GM12878 (cell line): ENCODE data around the gene IMMT. TPM values are rescaled to one million over a fixed set of nuclear protein-coding genes. Genes with fewer than 3 reads are reported as not detected.

Experiments used
- ATAC-seq: fragments of 200-7000 bp; cut with Tn5 transposase; 3 replicates; pipeline ENCODE4 v1.9.1; 2020; ENCODE audit warnings: mild to moderate bottlenecking, moderate library complexity
- BruUV-seq: library from RNA; stranded (reverse); fragments of 400-500 nt; replicated peaks from 2 replicates; lab custom pipeline; 2021; lab: Mats Ljungman, UMichigan
- CTCF ChIA-PET: fragments of 300-600 bp; sonication (Branson Sonifier 250); formaldehyde crosslinking; extraction: SDS; loops from one replicate; lab custom pipeline; 2021; ENCODE audit warnings: inconsistent platforms; lab: Yijun Ruan, JAX
- POLR2A ChIA-PET: fragments of 350-600 bp; formaldehyde crosslinking; extraction: SDS; loops from one replicate; lab custom pipeline; 2021; ENCODE audit warnings: inconsistent platforms; lab: Charles Lee
- RAD21 ChIA-PET: fragments of 300-600 bp; sonication (Branson Sonifier 250); formaldehyde crosslinking; loops from one replicate; lab custom pipeline; 2023; ENCODE audit warnings: antibody characterized with exemption; ENCODE audit not compliant: unreplicated experiment; lab: Charles Lee
- SMC1A ChIA-PET: fragments of 300-600 bp; sonication (Branson Sonifier 250); formaldehyde crosslinking; loops from one replicate; lab custom pipeline; 2023; ENCODE audit not compliant: unreplicated experiment, uncharacterized antibody; lab: Charles Lee
- DNase-seq: peaks from one replicate; pipeline ENCODE4 v3.0.0-alpha.2; 2011; ENCODE audit warnings: low read depth, low spot score
- FAIRE-seq: peaks from 3 replicates; lab custom pipeline; 2011; peaks lifted over from hg19 to GRCh38; lab: Jason Lieb, UNC
- H2AFZ ChIP-seq: 2 replicates; pipeline ENCODE4 v1.6.0; 2011; ENCODE audit warnings: low read depth, low read length, control low read depth; ENCODE audit not compliant: control insufficient read depth
- H3K27ac ChIP-seq: 2 replicates; pipeline ENCODE4 v1.5.1; 2011; ENCODE audit warnings: control low read depth; ENCODE audit not compliant: control insufficient read depth, insufficient read depth
- H3K27me3 ChIP-seq, 2 experiments: replicated peaks in 1 of 2; 2 replicates each; pipeline versions ENCODE4 v1.6.0 to v1.6.1; 2011; ENCODE audit warnings: low read length in 1 of 2; ENCODE audit not compliant: control insufficient read depth in 2 of 2, insufficient read depth in 2 of 2
- H3K36me3 ChIP-seq, 2 experiments: 2 replicates each; pipeline ENCODE4 v1.5.1; 2011; ENCODE audit warnings: low read length in 1 of 2; ENCODE audit not compliant: control insufficient read depth in 2 of 2, insufficient read depth in 2 of 2
- H3K4me1 ChIP-seq: 2 replicates; pipeline ENCODE4 v1.6.1; 2011; ENCODE audit warnings: mild to moderate bottlenecking, low read length, moderate library complexity, mixed read lengths; ENCODE audit not compliant: control insufficient read depth, insufficient read depth
- H3K4me2 ChIP-seq: 2 replicates; pipeline ENCODE4 v1.6.0; 2011; ENCODE audit warnings: control low read depth; ENCODE audit not compliant: control insufficient read depth, insufficient read depth
- H3K4me3 ChIP-seq: fragments of 200-600 bp; sonication (generic); 2 replicates; pipeline ENCODE4 v1.5.1; 2016
- H3K79me2 ChIP-seq: 2 replicates; pipeline ENCODE4 v1.6.0; 2011; ENCODE audit warnings: low read length; ENCODE audit not compliant: control insufficient read depth, insufficient read depth
- H3K9ac ChIP-seq: 2 replicates; pipeline ENCODE4 v1.8.0; 2011; ENCODE audit warnings: low read length, control low read depth, mixed read lengths; ENCODE audit not compliant: control insufficient read depth, insufficient read depth
- H3K9me3 ChIP-seq: replicated peaks from 3 replicates; pipeline ENCODE4 v1.5.1; 2011; ENCODE audit warnings: mild to moderate bottlenecking, low read length; ENCODE audit not compliant: control insufficient read depth, insufficient read depth
- H4K20me1 ChIP-seq: 2 replicates; pipeline ENCODE4 v1.6.0; 2011; ENCODE audit not compliant: control insufficient read depth, insufficient read depth
- ATF2 ChIP-seq: IDR thresholded peaks from 2 replicates; pipeline ENCODE4 v1.6.1; 2012; ENCODE audit warnings: low read length, inconsistent platforms
- BACH1 ChIP-seq: fragments of 450-650 bp; IDR thresholded peaks from 2 replicates; pipeline ENCODE4 v1.6.1; 2017; ENCODE audit warnings: mild to moderate bottlenecking, borderline replicate concordance
- BRCA1 ChIP-seq: IDR thresholded peaks from 2 replicates; pipeline ENCODE4 v1.6.1; 2011; ENCODE audit warnings: low read depth, low read length, improper control_type of control experiment
- CREB1 ChIP-seq: IDR thresholded peaks from 2 replicates; pipeline ENCODE4 v1.6.1; 2012; ENCODE audit warnings: low read depth, mild to moderate bottlenecking, inconsistent platforms
- GABPA ChIP-seq: IDR thresholded peaks from 2 replicates; pipeline ENCODE4 v1.6.1; 2014; ENCODE audit warnings: antibody characterized with exemption, low read depth, mild to moderate bottlenecking, inconsistent platforms
- IRF4 ChIP-seq: IDR thresholded peaks from 2 replicates; pipeline ENCODE4 v1.6.1; 2011; ENCODE audit warnings: low read depth, low read length
- JUND ChIP-seq: IDR thresholded peaks from 2 replicates; pipeline ENCODE4 v1.6.1; 2012; ENCODE audit warnings: low read depth, mild to moderate bottlenecking, low read length, improper control_type of control experiment, moderate library complexity
- MXI1 ChIP-seq: fragments of 150-350 bp; IDR thresholded peaks from 2 replicates; pipeline ENCODE4 v1.6.1; 2011; ENCODE audit warnings: low read depth, mild to moderate bottlenecking, inconsistent platforms, low read length, improper control_type of control experiment
- NR2C2 ChIP-seq: IDR thresholded peaks from 2 replicates; pipeline ENCODE4 v1.6.1; 2011; ENCODE audit warnings: borderline replicate concordance, low read depth; ENCODE audit not compliant: control insufficient read depth, insufficient read length
- NR2F1 ChIP-seq: fragments of 450-650 bp; conservative IDR thresholded peaks from 2 replicates; pipeline ENCODE4 v1.6.1; 2017; ENCODE audit warnings: mild to moderate bottlenecking
- NRF1 ChIP-seq: conservative IDR thresholded peaks from 2 replicates; pipeline ENCODE4 v1.6.1; 2011; ENCODE audit warnings: mild to moderate bottlenecking, low read depth, low read length, improper control_type of control experiment
- RAD21 ChIP-seq: IDR thresholded peaks from 2 replicates; pipeline ENCODE4 v1.6.1; 2011; ENCODE audit warnings: mild to moderate bottlenecking, low read depth, low read length, moderate library complexity; ENCODE audit not compliant: insufficient read depth
- RFX5 ChIP-seq: IDR thresholded peaks from 2 replicates; pipeline ENCODE4 v1.6.1; 2011; ENCODE audit warnings: low read depth, low read length, improper control_type of control experiment
- ZNF207 ChIP-seq: fragments of 450-650 bp; IDR thresholded peaks from 2 replicates; pipeline ENCODE4 v1.6.1; 2014; ENCODE audit warnings: antibody characterized with exemption, mild to moderate bottlenecking, borderline replicate concordance
- WGBS: methylation state at CpG from one replicate; pipeline ENCODE4 v1.1.6; 2016; ENCODE audit warnings: low lambda C conversion rate; ENCODE audit not compliant: insufficient replicate concordance, insufficient coverage; ENCODE audit errors: missing lambda C conversion rate; 5-methylcytosine and 5-hydroxymethylcytosine counted together
- in situ Hi-C: fragments of 300-500 bp; cut with MboI; formaldehyde crosslinking; loops from 9 replicates; pipeline ENCODE4 v1.14.3; 2018; ENCODE audit warnings: mixed read lengths
- intact Hi-C: fragments of 100-400 bp; cut with micrococcal nuclease; formaldehyde crosslinking; loops from one replicate; pipeline ENCODE4 v1.14.2; 2022; ENCODE audit not compliant: unreplicated experiment
- polyA plus RNA-seq, 11 experiments: library from polyadenylated mRNA; depleted of rRNA in 4 of 11; unstranded in 6 of 11; stranded (reverse) in 5 of 11; fragments of >200 nt; fragmentation: Nextera tagmentation in 4 of 11; fragmentation: Illumina TruSeq in 1 of 11; extraction: Ambion mirVana in 4 of 11; extraction: Trizol in 1 of 11; gene quantifications; 1 replicate in 1 of 11; 2 replicates in 10 of 11; pipeline versions ENCODE4 v1.2.1 to v1.2.3, GENCODE V29; 2011 to 2016; ENCODE audit warnings: inconsistent platforms in 2 of 11, missing spikeins in 2 of 11, low read depth in 1 of 11
- total RNA-seq, 4 experiments: library from RNA; depleted of rRNA in 3 of 4; stranded (reverse); fragments of >200 nt in 3 of 4; fragmentation: Illumina TruSeq in 1 of 4; extraction: Trizol in 1 of 4; gene quantifications; 2 replicates each; pipeline versions ENCODE4 v1.2.1 to v1.2.3, GENCODE V29; 2013 to 2021
- TF ChIP-seq, protein P1 (sequence below): fragments of 450-650 bp; IDR thresholded peaks from 2 replicates; pipeline ENCODE4 v1.6.1; 2016; ENCODE audit warnings: mild to moderate bottlenecking

Gene IMMT
- total and polyA plus RNA-seq, 10 of the 15 experiments (the other 5 are each of a cell fraction or from before 2014, with no cell fraction given), result 78.4 to 149 (median 98.7) TPM

DNA sequence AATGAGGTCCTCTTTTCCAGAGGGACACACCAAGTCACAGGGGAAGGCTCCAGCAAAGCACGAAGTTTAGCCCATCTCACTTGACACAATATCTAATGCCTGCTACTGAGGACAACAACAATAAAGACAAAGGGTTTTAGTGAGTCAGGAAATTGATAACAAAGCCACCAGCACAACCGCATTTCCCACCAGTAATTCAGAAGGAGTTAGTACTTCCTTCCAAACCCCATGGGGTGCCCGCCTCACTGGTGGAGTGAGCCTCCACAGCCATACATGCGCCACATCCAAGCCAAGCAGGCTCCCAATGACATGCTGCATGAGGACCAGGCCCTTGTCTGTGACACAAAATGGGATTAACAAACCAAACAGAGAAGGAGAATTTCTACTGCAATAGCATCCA, 44.1 kb upstream of the IMMT start:
- no peak for FAIRE-seq
- no peak overlapping the region for H3K4me3 ChIP-seq
- H3K9me3 ChIP-seq, result no peaks in the 10 kb centered on the region
- no peak overlapping the region for H3K27ac ChIP-seq
- ChIA-PET SMC1A (no interaction called here), RAD21 (no interaction called here), POLR2A (no interaction called here), CTCF (no interaction called here)
- H3K9ac ChIP-seq, result no peak overlapping the region
- H3K27me3 ChIP-seq, result no peaks in the 10 kb centered on the region
- 96% methylated on average over 4 of the region's 4 CpGs for WGBS
- no peak for TF ChIP-seq JUND
- TF ChIP-seq NRF1, result no peak
- TF ChIP-seq, protein P1, sequence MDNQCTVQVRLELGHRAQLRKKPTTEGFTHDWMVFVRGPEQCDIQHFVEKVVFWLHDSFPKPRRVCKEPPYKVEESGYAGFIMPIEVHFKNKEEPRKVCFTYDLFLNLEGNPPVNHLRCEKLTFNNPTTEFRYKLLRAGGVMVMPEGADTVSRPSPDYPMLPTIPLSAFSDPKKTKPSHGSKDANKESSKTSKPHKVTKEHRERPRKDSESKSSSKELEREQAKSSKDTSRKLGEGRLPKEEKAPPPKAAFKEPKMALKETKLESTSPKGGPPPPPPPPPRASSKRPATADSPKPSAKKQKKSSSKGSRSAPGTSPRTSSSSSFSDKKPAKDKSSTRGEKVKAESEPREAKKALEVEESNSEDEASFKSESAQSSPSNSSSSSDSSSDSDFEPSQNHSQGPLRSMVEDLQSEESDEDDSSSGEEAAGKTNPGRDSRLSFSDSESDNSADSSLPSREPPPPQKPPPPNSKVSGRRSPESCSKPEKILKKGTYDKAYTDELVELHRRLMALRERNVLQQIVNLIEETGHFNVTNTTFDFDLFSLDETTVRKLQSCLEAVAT, result no peak
- no peak for TF ChIP-seq ATF2
- TF ChIP-seq GABPA, result no peak
- no peak for TF ChIP-seq RFX5
- no peak for TF ChIP-seq MXI1
- no peak for TF ChIP-seq NR2F1
- TF ChIP-seq IRF4, result no peak
- TF ChIP-seq NR2C2, result no peak
- no peak for TF ChIP-seq CREB1
- no peak for TF ChIP-seq BRCA1
- no peak for TF ChIP-seq RAD21
- no peak for TF ChIP-seq BACH1
- TF ChIP-seq ZNF207, result no peak
- no peak for DNase-seq
- no peak overlapping the region for H3K4me2 ChIP-seq
- no peaks in the 10 kb centered on the region for H3K79me2 ChIP-seq
- ATAC-seq, result no peak
- BruUV-seq, result no TSS peak
- H3K4me1 ChIP-seq, result peaks cover 29% of the 10 kb centered on the region
- in situ Hi-C loops, result no loop called here
- H3K36me3 ChIP-seq, result no peaks in the 10 kb centered on the region
- intact Hi-C loops, result no loop called here
- H4K20me1 ChIP-seq, result no peaks in the 10 kb centered on the region
- H2AFZ ChIP-seq, result no peak overlapping the region
